Thyroid gland (tissue), 4 donors: Measurements from ENCODE around the gene DOCK10.

Experiments
- CTCF ChIP-seq, 6 experiments: fragments of 200-600 bp in 3 of 6; fragments of 450-650 bp in 3 of 6; sonication (generic) in 3 of 6; IDR thresholded peaks; one replicate each; pipeline ENCODE4 v1.5.1; 2016 to 2019; ENCODE audit warnings: antibody characterized with exemption in 6 of 6, mild to moderate bottlenecking in 2 of 6, inconsistent platforms in 1 of 6, moderate library complexity in 1 of 6
- POLR2A ChIP-seq, 2 donors: fragments of 450-650 bp; IDR thresholded peaks; one replicate each; pipeline ENCODE4 v1.6.1; 2017; ENCODE audit warnings: antibody characterized with exemption in 2 of 2, mild to moderate bottlenecking in 2 of 2, moderate library complexity in 1 of 2

DNA sequence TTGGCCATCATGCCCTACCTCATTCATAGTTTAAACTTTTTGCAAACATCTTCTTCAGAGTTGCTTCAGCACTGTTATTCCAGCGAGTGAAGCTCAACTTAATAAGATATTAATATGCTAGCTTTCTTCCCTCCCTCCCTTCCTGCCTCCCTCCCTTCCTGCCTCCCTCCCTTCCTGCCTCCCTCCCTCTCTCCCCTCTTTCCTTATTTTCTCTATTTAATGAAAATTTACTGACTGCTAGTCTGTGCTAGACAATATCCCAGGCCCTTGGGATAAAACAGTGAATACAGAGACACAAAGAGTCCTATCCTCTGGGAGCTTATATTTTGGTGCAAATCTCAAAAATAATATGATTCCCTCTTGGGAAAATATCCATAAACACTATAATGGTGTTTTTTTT is 42.9 kb downstream of the DOCK10 start:
- no peak for TF ChIP-seq CTCF (IDR thresholded peaks at IDR 0.05)
- no peak for TF ChIP-seq POLR2A (IDR thresholded peaks at IDR 0.05)
